ENCODE measurements around the gene MED9.

GRCh38 chr17:17500999-17501605 lies 24.3 kb downstream of the MED9 start:
- TF ChIP-seq CTCF (IDR thresholded peaks at IDR 0.05) (peak in 1 of 6 experiments; percentile 6), POLR2A (IDR thresholded peaks at IDR 0.05) (no peak)

Measured in esophagus squamous epithelium (tissue), 4 donors.